ENCODE measurements around the gene USP21. TPM values are rescaled to one million over a fixed set of nuclear protein-coding genes. Genes with fewer than 3 reads are reported as not detected.

The USP21 gene
- total and polyA plus RNA-seq, 2 of the 8 experiments (the other 6 are each of a cell fraction or from before 2014, with no cell fraction given), result 23.9 to 36.3 TPM

GRCh38 chr1:161115132-161115711 is 44.1 kb upstream of the USP21 start (continued):
- TF ChIP-seq, protein P1, sequence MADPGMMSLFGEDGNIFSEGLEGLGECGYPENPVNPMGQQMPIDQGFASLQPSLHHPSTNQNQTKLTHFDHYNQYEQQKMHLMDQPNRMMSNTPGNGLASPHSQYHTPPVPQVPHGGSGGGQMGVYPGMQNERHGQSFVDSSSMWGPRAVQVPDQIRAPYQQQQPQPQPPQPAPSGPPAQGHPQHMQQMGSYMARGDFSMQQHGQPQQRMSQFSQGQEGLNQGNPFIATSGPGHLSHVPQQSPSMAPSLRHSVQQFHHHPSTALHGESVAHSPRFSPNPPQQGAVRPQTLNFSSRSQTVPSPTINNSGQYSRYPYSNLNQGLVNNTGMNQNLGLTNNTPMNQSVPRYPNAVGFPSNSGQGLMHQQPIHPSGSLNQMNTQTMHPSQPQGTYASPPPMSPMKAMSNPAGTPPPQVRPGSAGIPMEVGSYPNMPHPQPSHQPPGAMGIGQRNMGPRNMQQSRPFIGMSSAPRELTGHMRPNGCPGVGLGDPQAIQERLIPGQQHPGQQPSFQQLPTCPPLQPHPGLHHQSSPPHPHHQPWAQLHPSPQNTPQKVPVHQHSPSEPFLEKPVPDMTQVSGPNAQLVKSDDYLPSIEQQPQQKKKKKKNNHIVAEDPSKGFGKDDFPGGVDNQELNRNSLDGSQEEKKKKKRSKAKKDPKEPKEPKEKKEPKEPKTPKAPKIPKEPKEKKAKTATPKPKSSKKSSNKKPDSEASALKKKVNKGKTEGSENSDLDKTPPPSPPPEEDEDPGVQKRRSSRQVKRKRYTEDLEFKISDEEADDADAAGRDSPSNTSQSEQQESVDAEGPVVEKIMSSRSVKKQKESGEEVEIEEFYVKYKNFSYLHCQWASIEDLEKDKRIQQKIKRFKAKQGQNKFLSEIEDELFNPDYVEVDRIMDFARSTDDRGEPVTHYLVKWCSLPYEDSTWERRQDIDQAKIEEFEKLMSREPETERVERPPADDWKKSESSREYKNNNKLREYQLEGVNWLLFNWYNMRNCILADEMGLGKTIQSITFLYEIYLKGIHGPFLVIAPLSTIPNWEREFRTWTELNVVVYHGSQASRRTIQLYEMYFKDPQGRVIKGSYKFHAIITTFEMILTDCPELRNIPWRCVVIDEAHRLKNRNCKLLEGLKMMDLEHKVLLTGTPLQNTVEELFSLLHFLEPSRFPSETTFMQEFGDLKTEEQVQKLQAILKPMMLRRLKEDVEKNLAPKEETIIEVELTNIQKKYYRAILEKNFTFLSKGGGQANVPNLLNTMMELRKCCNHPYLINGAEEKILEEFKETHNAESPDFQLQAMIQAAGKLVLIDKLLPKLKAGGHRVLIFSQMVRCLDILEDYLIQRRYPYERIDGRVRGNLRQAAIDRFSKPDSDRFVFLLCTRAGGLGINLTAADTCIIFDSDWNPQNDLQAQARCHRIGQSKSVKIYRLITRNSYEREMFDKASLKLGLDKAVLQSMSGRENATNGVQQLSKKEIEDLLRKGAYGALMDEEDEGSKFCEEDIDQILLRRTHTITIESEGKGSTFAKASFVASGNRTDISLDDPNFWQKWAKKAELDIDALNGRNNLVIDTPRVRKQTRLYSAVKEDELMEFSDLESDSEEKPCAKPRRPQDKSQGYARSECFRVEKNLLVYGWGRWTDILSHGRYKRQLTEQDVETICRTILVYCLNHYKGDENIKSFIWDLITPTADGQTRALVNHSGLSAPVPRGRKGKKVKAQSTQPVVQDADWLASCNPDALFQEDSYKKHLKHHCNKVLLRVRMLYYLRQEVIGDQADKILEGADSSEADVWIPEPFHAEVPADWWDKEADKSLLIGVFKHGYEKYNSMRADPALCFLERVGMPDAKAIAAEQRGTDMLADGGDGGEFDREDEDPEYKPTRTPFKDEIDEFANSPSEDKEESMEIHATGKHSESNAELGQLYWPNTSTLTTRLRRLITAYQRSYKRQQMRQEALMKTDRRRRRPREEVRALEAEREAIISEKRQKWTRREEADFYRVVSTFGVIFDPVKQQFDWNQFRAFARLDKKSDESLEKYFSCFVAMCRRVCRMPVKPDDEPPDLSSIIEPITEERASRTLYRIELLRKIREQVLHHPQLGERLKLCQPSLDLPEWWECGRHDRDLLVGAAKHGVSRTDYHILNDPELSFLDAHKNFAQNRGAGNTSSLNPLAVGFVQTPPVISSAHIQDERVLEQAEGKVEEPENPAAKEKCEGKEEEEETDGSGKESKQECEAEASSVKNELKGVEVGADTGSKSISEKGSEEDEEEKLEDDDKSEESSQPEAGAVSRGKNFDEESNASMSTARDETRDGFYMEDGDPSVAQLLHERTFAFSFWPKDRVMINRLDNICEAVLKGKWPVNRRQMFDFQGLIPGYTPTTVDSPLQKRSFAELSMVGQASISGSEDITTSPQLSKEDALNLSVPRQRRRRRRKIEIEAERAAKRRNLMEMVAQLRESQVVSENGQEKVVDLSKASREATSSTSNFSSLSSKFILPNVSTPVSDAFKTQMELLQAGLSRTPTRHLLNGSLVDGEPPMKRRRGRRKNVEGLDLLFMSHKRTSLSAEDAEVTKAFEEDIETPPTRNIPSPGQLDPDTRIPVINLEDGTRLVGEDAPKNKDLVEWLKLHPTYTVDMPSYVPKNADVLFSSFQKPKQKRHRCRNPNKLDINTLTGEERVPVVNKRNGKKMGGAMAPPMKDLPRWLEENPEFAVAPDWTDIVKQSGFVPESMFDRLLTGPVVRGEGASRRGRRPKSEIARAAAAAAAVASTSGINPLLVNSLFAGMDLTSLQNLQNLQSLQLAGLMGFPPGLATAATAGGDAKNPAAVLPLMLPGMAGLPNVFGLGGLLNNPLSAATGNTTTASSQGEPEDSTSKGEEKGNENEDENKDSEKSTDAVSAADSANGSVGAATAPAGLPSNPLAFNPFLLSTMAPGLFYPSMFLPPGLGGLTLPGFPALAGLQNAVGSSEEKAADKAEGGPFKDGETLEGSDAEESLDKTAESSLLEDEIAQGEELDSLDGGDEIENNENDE (IDR thresholded peaks at IDR 0.05; ENCODE audit: insufficient replicate concordance, low read length), result no peak
- TF ChIP-seq, protein P2, sequence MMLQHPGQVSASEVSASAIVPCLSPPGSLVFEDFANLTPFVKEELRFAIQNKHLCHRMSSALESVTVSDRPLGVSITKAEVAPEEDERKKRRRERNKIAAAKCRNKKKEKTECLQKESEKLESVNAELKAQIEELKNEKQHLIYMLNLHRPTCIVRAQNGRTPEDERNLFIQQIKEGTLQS (IDR thresholded peaks at IDR 0.05; ENCODE audit: insufficient read depth, low read depth, low read length), result no peak
- TF ChIP-seq SP2 (IDR thresholded peaks at IDR 0.05; ENCODE audit: low read length) (no peak), SUZ12 (IDR thresholded peaks at IDR 0.05; ENCODE audit: low read length) (no peak), CTBP2 (IDR thresholded peaks at IDR 0.05; ENCODE audit: borderline replicate concordance, insufficient read depth, insufficient read length, low read length) (no peak), GTF2F1 (IDR thresholded peaks at IDR 0.05; ENCODE audit: borderline replicate concordance, low read depth, low read length) (no peak), NANOG (IDR thresholded peaks at IDR 0.05; ENCODE audit: insufficient read depth, low read depth, low read length, poor library complexity, severe bottlenecking) (no peak)
